Spleen (tissue), 7 donors: ENCODE measurements around the gene SLC25A1.

Source experiments
- CTCF ChIP-seq, 11 experiments: fragments of 200-600 bp in 7 of 11; fragments of 450-650 bp in 4 of 11; sonication (generic) in 4 of 11; IDR thresholded peaks in 8 of 11; conservative IDR thresholded peaks in 3 of 11; 1 replicate in 7 of 11; 2 replicates in 4 of 11; pipeline versions ENCODE4 v1.4.0 to v1.8.0; 2016 to 2021; ENCODE audit warnings: antibody characterized with exemption in 11 of 11, inconsistent platforms in 4 of 11, mild to moderate bottlenecking in 1 of 11
- POLR2AphosphoS5 ChIP-seq, 3 donors: sonication (generic); formaldehyde crosslinking; IDR thresholded peaks; one replicate each; pipeline ENCODE4 v1.5.1; 2017; ENCODE audit warnings: antibody characterized with exemption in 3 of 3
- donor health status: DM: no; HTN: no; CAD: no; lungs with moderate emphysema.
- donor health status: DM: no; HTN: no; CAD: no.
- donor health status: DM: no; HTN: no; CAD: no.

GRCh38 chr22:19169002-19169946, 9.3 kb downstream of the SLC25A1 start:
- TF ChIP-seq CTCF (IDR thresholded peaks at IDR 0.05 in 8 of 11, conservative IDR thresholded peaks at IDR 0.05 in 3 of 11) (no peak), POLR2AphosphoS5 (IDR thresholded peaks at IDR 0.05) (peak in 1 of 3 donors; percentile 14)
